ENCODE measurements around the gene HIVEP1. TPM values are rescaled to one million over a fixed set of nuclear protein-coding genes. Genes with fewer than 3 reads are reported as not detected.

HIVEP1 gene
- total RNA-seq, 1 donor from 2014 or later: 69.4 TPM

GRCh38 chr6:12081771-12082170, 69.7 kb downstream of the HIVEP1 start:
- Mint-ChIP-seq H3K27ac (peak overlapping the region; percentile 2), H3K36me3 (no peaks in the 10 kb centered on the region), H3K4me1 (peaks cover 22% of the 10 kb centered on the region), H3K4me3 (no peak overlapping the region), H3K27me3 (ENCODE audit: low read depth) (no peaks in the 10 kb centered on the region), H3K9me3 (no peaks in the 10 kb centered on the region)
- TF ChIP-seq CTCF (IDR thresholded peaks at IDR 0.05; ENCODE audit: unreplicated experiment): no peak
- no peak for DNase-seq (ENCODE audit: low spot score in 2 of 2, unreplicated experiment in 2 of 2)

GRCh38 chr6:12082368-12082767, 70.3 kb downstream of the HIVEP1 start:
- no peak for DNase-seq (ENCODE audit: low spot score in 2 of 2, unreplicated experiment in 2 of 2)
- Mint-ChIP-seq H3K27ac (no peak overlapping the region), H3K36me3 (no peaks in the 10 kb centered on the region), H3K4me1 (peaks cover 22% of the 10 kb centered on the region), H3K4me3 (no peak overlapping the region), H3K27me3 (ENCODE audit: low read depth) (no peaks in the 10 kb centered on the region), H3K9me3 (no peaks in the 10 kb centered on the region)
- no peak for TF ChIP-seq CTCF (IDR thresholded peaks at IDR 0.05; ENCODE audit: unreplicated experiment)

DNA sequence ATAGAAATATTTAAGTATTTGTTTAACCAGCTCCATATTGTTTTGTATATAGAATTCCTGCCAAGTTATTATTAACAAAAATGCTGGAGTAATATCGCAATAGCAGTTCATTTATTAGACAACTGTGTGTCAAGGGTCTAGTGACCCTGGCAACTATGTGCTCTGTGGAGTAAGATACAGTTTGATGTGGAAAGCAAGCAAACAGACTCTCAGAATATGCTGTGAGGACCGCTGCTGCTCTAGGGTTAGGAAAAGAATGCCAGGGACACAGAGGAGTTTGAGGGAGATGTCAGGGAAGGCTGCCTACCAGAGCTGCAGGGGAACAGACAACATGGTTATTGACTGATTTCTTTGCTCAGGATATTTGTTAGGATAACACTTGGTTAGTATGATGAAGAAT, 71.2 kb downstream of the HIVEP1 start:
- H3K4me3 Mint-ChIP-seq: no peak overlapping the region
- H3K27me3 Mint-ChIP-seq (ENCODE audit: low read depth): no peaks in the 10 kb centered on the region
- H3K36me3 Mint-ChIP-seq: no peaks in the 10 kb centered on the region
- peaks cover 22% of the 10 kb centered on the region for H3K4me1 Mint-ChIP-seq
- no peak for TF ChIP-seq CTCF (IDR thresholded peaks at IDR 0.05; ENCODE audit: unreplicated experiment)
- no peak for DNase-seq (ENCODE audit: low spot score in 2 of 2, unreplicated experiment in 2 of 2)
- no peaks in the 10 kb centered on the region for H3K9me3 Mint-ChIP-seq
- no peak overlapping the region for H3K27ac Mint-ChIP-seq

DNA sequence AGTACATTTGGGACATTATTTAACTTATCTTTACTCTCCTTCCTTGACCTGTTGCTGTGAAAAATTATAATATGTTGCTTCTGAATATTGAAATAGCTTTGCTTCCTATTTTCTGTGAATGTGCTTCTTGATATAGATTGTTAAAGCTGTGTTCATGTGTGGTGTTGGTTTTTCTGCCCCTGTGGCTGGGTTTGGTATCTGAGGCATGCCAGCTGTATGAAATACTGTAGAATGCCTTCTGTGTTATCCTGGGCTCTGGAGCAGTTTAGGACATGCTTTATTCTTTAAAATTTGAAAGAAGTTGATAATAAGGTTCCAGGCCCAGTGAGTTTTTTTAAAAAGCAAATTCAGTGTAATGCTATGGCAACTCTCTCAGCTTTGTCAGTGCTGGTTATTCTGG, 71.7 kb downstream of the HIVEP1 start:
- H3K9me3 Mint-ChIP-seq: no peaks in the 10 kb centered on the region
- H3K36me3 Mint-ChIP-seq: no peaks in the 10 kb centered on the region
- no peaks in the 10 kb centered on the region for H3K27me3 Mint-ChIP-seq (ENCODE audit: low read depth)
- H3K4me1 Mint-ChIP-seq: peaks cover 22% of the 10 kb centered on the region
- no peak overlapping the region for H3K4me3 Mint-ChIP-seq
- no peak for TF ChIP-seq CTCF (IDR thresholded peaks at IDR 0.05; ENCODE audit: unreplicated experiment)
- peak overlapping the region; percentile 32 for H3K27ac Mint-ChIP-seq
- no peak for DNase-seq (ENCODE audit: low spot score in 2 of 2, unreplicated experiment in 2 of 2)

- Mint-ChIP-seq H3K27ac (no peak overlapping the region), H3K9me3 (no peaks in the 10 kb centered on the region), H3K4me3 (no peak overlapping the region), H3K27me3 (ENCODE audit: low read depth) (no peaks in the 10 kb centered on the region), H3K4me1 (peaks cover 20% of the 10 kb centered on the region), H3K36me3 (peaks cover 3% of the 10 kb centered on the region)
- no peak for TF ChIP-seq CTCF (IDR thresholded peaks at IDR 0.05; ENCODE audit: unreplicated experiment)
- no peak for DNase-seq (ENCODE audit: low spot score in 2 of 2, unreplicated experiment in 2 of 2)
These were observed 72.6 kb downstream of the HIVEP1 start for GRCh38 chr6:12084681-12085080.

GRCh38 chr6:12088531-12088930, 76.4 kb downstream of the HIVEP1 start:
- Mint-ChIP-seq H3K9me3 (peaks cover under 1% of the 10 kb centered on the region), H3K27ac (no peak overlapping the region), H3K36me3 (peaks cover 17% of the 10 kb centered on the region), H3K4me1 (peaks cover 7% of the 10 kb centered on the region), H3K4me3 (no peak overlapping the region), H3K27me3 (ENCODE audit: low read depth) (no peaks in the 10 kb centered on the region)
- DNase-seq (ENCODE audit: low spot score in 2 of 2, unreplicated experiment in 2 of 2): no peak
- TF ChIP-seq CTCF (IDR thresholded peaks at IDR 0.05; ENCODE audit: unreplicated experiment): no peak

All from mesothelial cell of epicardium (in vitro differentiated cells).